ENCODE data around the gene SSPN.

DNA sequence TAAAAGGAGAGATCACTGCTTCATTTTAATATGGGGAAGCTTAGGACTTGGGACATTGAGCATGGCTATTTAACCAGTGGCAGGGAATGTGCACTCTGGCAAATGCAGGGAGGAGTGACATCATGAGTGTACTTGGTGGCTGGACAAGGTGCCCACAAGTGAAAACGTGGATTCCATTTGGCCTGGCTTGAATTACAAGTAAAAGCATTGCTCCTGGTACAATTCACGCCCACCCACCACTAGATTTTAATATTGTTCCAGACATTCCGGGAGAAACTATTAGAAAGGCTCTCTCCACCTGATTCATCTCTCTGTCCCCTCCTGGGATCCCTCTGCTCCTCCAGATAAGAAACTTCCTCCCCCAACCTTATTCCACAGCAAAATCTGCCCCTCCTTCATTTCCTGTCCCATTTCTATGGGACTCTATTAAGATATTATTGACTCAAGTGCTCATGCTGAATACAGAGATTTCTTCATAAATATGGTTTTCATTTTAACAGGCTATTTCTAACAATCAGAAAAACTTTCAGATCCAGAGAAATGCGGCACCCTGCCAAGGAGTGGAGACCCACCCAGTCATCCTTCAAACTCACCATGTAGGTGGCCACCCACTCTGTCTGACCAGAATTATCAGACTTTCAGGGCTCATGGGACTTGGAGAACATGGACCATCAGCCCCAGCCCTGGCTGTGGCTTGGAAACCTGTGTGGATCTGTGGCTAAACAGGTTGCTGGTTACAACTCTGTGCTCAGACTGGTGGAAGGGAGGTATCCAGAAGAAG lies 43.2 kb downstream of the SSPN start:
- TF ChIP-seq, protein P1, sequence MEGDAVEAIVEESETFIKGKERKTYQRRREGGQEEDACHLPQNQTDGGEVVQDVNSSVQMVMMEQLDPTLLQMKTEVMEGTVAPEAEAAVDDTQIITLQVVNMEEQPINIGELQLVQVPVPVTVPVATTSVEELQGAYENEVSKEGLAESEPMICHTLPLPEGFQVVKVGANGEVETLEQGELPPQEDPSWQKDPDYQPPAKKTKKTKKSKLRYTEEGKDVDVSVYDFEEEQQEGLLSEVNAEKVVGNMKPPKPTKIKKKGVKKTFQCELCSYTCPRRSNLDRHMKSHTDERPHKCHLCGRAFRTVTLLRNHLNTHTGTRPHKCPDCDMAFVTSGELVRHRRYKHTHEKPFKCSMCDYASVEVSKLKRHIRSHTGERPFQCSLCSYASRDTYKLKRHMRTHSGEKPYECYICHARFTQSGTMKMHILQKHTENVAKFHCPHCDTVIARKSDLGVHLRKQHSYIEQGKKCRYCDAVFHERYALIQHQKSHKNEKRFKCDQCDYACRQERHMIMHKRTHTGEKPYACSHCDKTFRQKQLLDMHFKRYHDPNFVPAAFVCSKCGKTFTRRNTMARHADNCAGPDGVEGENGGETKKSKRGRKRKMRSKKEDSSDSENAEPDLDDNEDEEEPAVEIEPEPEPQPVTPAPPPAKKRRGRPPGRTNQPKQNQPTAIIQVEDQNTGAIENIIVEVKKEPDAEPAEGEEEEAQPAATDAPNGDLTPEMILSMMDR (IDR thresholded peaks at IDR 0.05; ENCODE audit: insufficient read depth, low read length, poor library complexity, severe bottlenecking): no peak
- no peak for TF ChIP-seq EZH2phosphoT487 (conservative IDR thresholded peaks at IDR 0.05; ENCODE audit: low read length)
